Measurements from ENCODE around the gene MRPL22. TPM values are rescaled to one million over a fixed set of nuclear protein-coding genes. Genes with fewer than 3 reads are reported as not detected.
"Not testable (repeated sequence)": the region's sequence is repeated elsewhere in the genome, so short reads cannot be mapped to it uniquely, and the experiment has no call there.

Gene MRPL22
- total and polyA plus RNA-seq, 2 of the 13 experiments (the other 11 are each of a cell fraction or from before 2014, with no cell fraction given): 66.8 to 84.8 TPM

DNA sequence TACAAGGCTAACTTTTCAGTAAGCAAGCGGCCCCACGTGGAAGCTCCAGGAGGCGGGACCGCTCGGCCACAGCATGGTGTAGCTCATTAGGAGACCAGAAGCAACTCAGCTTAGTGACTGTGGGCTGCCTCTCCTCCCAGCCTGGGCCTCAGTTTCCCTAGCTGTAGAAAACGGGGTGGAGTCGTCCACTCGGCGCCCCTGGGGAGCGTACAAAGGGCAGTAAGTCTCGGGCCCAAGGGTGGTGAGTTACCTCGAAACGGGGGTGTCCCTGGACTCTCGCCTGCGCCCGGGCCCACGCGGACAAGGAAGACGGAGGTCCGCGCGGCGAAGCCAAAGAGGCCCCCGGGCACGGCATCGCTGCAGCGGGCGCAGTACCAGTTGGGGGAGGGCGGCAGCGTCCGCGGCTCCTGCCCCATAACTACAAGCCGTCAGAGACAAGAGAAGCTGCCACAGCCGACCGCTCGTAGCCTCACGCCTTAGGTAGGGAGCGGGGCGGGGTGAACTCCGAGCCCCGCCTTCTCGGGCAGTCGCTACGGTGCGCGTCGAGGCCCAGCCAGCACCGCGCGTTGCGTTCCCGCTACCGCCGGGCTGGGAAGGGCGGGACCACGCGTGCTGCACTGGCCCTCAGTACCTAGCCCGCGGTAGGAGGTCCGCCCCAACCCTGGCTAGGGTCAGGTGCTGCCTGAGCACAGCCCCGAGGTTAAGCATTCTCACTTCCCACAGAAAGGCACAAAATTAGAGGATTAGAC lies 3.0 kb upstream of the MRPL22 start, which contains the start of gene GEMIN5 (continued):
- peak; percentile 83 for TF ChIP-seq YY1 (IDR thresholded peaks at IDR 0.05; ENCODE audit: insufficient read depth, insufficient replicate concordance, low read depth, low read length)
- TF ChIP-seq WIZ (CRISPR knock-in tag; IDR thresholded peaks at IDR 0.05): no peak
- no peak for TF ChIP-seq ZNF569 (CRISPR knock-in tag; IDR thresholded peaks at IDR 0.05; ENCODE audit: borderline replicate concordance)
- no peak for TF ChIP-seq SSRP1 (CRISPR knock-in tag; IDR thresholded peaks at IDR 0.05)
- no peak for TF ChIP-seq PRPF4 (IDR thresholded peaks at IDR 0.05; ENCODE audit: low read depth, low read length, poor library complexity, severe bottlenecking)
- peak; percentile 58 for TF ChIP-seq BORCS8-MEF2B (CRISPR knock-in tag; IDR thresholded peaks at IDR 0.05)
- no peak for TF ChIP-seq TBL1XR1 (IDR thresholded peaks at IDR 0.05; ENCODE audit: borderline replicate concordance, low read length, partially characterized antibody)
- TF ChIP-seq, protein P1, sequence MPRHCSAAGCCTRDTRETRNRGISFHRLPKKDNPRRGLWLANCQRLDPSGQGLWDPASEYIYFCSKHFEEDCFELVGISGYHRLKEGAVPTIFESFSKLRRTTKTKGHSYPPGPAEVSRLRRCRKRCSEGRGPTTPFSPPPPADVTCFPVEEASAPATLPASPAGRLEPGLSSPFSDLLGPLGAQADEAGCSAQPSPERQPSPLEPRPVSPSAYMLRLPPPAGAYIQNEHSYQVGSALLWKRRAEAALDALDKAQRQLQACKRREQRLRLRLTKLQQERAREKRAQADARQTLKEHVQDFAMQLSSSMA (CRISPR knock-in tag; IDR thresholded peaks at IDR 0.05): no peak

DNA sequence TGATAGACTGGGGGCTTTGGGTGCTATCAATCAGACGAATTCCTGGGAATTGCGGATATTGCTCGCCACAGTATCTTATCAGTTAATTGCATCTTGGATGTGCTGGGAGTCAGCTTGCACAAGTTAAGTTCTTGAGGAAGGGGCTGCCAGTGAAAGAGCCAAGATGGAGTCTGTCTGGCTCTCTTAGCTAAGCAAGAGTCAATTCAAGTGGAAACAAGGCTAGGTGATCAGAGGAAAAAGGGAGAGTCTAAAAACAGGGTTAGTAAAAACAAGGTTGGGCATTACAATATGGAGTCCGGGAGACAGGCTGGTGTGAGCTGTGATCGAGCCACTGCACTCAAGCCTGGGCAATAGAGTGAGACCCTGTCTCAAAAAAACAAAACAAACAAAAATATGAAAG lies 1.5 kb upstream of the MRPL22 start:
- H3K9me3 ChIP-seq (ENCODE audit: low read length); H3K4me2 ChIP-seq (ENCODE audit: low read depth, low read length); H3K27ac ChIP-seq (ENCODE audit: extremely low read length, insufficient read depth, low read length); DNase-seq (ENCODE audit: low spot score); H3K27me3 ChIP-seq (ENCODE audit: control insufficient read depth in 1 of 2, insufficient read depth in 2 of 2, low read length in 2 of 2); BruUV-seq (replicated peaks); FAIRE-seq; ATAC-seq; H4K20me1 ChIP-seq (ENCODE audit: insufficient read depth, low read length); H3K9ac ChIP-seq (ENCODE audit: insufficient read depth, low read depth, low read length); H3K4me3 ChIP-seq (replicated peaks in 1 of 3; ENCODE audit: insufficient read depth in 1 of 3, low read depth in 2 of 3, low read length in 3 of 3); POLR2A ChIA-PET; in situ Hi-C loops (cut with HindIII; ENCODE audit: extremely low pct_ligation_motif_present, low pct_unique_long_range_greater_than_20kb); CTCF ChIA-PET (ENCODE audit: low intra/inter-chr PET ratio, low total read pairs): not testable (repeated sequence)
- H3K4me1 ChIP-seq (ENCODE audit: insufficient read depth, low read length): peaks cover 46% of the 10 kb centered on the region
- H3K79me2 ChIP-seq (ENCODE audit: insufficient read depth, low read length): peaks cover 62% of the 10 kb centered on the region
- H3K36me3 ChIP-seq (replicated peaks in 1 of 2; ENCODE audit: control insufficient read depth in 1 of 2, insufficient read depth in 2 of 2, low read length in 2 of 2): peaks cover 5 to 13% of the 10 kb centered on the region in 2 experiments
- H2AFZ ChIP-seq (ENCODE audit: low read length): peak overlapping the region; percentile 56
- 93% methylated on average over 5 of the region's 5 CpGs for WGBS (ENCODE audit: low lambda C conversion rate)
- intact Hi-C loops (cut with micrococcal nuclease; ENCODE audit: unreplicated experiment): loop anchor here (5.0 kb wide), 1 partner anchor 68 kb away; no protein-coding TSS in a partner anchor
